GM18868 (cell line): ENCODE results near the gene ZNF292.
A peak's percentile ranks its signal among the peaks of the same experiment; 100 is the strongest.
"Not testable (repeated sequence)": the region's sequence is repeated elsewhere in the genome, so short reads cannot be mapped to it uniquely, and the experiment has no call there.

Source experiments
- ATAC-seq: cut with Tn5 transposase; IDR thresholded peaks from one replicate; pipeline ENCODE4 v1.9.1; 2021; ENCODE audit warnings: mild to moderate bottlenecking, moderate library complexity; ENCODE audit not compliant: unreplicated experiment

The ZNF292 gene

DNA sequence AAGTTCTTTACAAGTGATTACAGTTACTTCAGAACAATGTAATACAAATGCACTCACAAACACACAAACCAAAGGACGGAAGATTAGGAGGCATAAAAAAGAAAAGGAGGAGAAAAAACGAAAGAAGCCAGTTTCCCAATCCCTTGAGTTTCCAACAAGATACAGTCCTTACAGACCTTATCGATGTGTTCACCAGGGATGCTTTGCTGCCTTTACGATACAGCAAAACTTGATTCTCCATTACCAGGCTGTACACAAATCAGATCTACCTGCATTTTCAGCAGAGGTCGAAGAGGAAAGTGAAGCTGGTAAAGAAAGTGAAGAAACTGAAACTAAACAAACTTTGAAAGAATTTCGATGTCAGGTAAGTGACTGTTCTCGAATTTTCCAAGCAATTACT is 104.4 kb downstream of the ZNF292 start:
- no peak for ATAC-seq

DNA sequence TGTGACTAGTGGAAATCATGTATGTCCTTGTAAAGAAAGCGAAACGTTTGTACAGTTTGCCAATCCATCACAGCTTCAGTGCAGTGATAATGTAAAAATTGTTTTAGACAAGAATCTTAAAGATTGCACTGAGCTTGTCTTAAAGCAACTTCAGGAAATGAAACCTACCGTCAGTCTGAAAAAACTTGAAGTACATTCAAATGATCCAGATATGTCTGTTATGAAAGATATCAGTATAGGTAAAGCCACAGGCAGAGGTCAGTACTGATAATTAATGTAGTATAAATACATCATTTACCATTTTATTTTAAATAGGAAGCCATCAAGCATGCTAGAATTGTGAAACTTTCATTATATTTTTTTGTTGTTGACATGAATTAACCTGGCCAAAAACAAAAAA is 106.2 kb downstream of the ZNF292 start:
- peak; percentile 41 for ATAC-seq

DNA sequence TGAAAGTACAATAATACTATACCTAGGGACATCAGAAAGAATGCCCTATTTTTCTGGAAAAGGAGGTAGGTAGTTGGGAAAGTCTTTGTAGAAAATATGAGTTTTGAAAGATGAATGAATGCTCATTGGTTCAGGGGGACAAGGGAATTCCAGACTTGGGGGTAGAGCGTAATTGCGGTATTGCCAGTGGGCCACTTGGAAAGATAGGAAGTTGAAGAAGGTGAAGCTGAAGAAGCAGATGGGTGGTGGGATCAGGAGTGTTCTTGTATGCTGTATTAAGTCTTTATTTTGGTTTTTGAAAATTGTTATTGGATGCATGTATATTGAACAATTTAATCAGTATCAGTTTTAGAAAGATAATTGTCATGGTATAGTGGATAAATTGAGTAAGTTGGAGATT is 109.1 kb downstream of the ZNF292 start:
- no peak for ATAC-seq

DNA sequence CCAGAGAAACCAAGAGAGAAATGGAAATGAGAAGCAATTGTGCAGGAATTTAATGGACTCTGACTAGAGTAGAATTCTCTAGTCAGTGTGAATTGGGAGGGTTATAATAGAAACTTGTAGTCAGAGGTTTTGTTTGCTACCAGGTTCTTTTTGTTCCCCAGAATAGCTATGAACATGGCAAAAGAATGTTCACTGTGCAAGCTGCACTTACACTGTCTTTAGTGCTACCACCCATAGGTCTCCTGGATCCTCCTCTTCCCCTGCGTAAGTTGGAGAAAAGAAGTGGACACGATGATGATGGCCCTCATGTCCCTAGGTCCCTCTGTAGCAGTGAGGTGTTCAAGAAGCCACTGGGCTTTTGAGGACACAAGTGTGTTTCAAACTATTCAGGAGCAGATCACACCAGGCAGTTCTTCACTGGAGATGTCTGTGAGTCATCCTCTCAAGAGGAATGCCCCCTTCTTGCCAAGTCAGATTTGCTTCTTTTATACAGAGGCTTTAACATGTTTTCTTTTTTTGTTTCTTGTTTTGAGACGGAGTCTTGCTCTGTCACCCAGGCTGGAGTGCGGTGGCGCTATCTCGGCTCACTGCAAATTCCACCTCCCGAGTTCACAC is 119.4 kb downstream of the ZNF292 start:
- ATAC-seq = no peak

DNA sequence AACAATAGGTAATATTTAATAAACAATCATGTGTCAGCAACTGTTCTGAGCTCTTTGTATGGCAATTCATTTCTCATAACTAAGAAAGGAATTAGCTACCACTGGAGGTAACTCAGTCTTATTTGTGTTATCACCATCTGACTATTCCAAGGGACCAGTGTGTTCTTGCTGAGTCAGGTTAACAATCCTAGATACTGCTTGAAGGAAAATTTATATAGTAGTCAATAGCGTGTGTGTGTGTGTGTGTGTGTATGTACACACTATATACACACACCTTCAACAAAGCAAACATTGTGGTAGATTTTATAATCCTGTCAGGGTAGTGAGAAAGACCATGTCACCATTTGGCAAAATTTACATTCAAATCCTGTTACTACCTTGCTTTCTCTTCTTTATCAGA is 121.3 kb downstream of the ZNF292 start:
- ATAC-seq = no peak

DNA sequence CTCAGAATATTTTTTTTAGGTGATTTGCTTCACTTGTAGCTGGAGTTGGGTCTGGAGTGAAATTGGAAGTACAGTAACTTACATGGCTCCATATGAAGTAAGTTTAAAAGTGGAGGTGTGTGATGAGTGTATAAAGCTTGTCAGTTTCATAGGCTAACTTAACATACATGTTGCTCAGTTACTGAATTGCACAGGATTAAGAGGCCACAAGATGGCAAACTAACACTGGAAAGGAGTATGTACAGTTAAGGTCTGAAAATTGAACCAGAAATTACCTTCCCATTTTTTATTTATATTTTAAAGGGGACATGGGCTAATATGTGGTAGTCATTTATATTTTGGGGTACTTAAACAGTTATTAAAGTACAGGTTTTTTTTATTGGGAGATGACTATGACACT is 121.8 kb downstream of the ZNF292 start:
- no peak for ATAC-seq

DNA sequence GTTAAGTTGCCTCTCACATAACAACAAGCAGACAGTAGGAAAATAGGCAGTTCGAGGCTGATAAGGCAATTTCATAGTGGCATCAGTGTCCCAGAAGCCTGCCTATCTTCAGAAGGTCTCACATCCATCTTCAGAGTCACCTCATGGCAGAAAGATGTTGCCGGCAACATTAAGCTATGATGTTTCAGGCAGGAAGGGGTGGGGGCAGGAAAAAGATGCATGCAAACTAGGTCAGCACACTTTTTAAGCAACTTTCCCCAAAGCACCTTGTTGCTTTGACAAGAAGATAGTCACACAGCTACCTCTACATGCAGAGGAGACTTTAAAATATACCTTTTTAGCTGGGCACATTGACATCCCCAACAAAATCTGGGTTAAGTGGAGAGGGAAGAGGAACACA is 123.8 kb downstream of the ZNF292 start:
- no peak for ATAC-seq

DNA sequence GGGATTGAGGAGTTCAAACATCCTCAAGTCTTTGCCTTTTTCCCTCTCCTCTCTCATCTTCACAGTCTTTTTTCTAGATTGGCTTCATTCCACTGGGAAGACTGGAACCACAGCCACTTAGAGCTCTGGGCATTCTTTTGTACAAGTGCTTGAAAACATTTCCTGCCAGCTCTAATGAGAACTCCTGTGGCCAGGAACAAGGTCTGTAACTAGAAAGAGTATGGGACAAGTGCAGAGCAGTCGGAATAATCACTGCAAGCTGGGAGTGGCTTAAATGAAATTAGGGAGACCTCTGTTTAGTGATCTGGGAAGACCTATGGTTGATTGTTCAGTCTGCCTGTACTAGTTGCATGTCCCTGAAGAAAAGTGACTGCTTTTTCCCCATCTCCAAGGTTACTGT is 126.1 kb downstream of the ZNF292 start:
- no peak for ATAC-seq

DNA sequence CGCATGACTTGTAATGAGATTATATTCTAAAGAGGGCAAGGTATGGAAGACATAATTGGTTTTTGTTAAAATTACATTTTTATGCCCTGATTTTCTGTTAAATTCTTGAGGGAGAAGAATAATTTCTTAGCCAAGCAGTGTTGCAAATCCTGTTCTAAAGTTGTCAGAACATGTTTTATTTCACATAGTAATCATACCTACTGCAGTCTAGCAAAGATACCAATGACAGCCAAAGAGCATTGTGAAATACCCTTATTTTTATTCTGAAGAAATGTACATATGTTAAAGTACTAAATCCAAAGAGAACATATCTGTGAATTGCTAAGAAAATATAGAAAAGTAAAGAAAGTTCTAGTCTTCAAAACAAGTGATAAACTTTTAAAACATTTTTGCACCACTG is 127.4 kb downstream of the ZNF292 start:
- ATAC-seq = no peak

DNA sequence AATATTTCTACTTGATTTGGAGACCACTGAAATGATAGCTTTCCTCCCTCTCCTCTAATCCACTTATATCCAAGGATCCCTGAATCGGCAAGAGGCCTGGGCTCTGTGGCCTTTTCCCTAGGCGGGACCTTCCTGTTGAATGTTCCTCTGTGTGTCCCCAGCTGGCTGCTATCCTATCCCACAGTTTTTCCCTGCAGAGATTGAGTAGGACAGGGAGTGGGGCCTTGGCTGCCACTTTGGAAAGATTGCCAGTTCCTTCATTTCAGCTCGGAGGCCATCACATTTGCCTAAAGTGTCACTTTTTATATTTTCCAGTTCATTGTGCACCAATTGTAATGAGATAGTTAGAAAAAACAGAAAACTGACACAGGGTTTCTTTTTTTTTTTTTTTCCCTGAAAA is 128.1 kb downstream of the ZNF292 start:
- ATAC-seq = no peak

DNA sequence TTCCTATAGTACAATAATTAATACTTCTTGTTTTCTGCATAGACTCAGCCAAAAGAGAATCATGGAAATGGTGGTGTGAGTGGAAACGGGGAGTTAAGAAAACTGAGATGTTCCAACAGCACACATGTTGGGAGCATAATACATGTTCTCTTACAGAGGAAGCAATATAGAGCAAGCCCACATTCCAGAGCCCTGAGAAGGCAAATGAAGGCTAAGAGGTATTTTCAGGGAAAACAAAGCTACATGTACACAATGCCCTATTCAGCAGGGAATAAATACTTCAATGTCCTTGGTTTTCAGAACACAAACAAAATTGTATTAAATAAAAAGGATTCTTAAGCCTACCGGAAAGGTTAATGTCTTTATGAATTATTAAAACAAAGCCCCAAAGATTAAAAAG is 131.9 kb downstream of the ZNF292 start:
- no peak for ATAC-seq

DNA sequence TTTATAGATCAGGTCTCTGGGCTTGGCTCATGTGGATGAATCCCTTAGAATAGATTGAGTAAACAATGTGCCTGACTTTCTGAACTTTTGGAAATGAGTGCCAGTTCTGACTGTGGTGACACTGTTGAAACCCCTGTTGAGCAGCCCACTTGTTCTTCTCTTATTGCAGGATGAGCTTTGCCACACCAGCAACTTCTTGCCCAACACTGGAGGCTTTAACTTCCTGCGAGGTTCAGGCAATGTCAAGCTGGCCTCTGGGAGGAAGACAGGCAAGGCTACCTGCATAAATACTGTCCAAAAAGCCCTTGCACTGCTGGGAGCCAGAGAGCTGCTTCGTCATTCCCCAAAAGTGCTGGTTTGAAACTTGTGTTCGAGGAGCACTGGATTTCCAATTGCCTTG is 134.2 kb downstream of the ZNF292 start:
- ATAC-seq = no peak

DNA sequence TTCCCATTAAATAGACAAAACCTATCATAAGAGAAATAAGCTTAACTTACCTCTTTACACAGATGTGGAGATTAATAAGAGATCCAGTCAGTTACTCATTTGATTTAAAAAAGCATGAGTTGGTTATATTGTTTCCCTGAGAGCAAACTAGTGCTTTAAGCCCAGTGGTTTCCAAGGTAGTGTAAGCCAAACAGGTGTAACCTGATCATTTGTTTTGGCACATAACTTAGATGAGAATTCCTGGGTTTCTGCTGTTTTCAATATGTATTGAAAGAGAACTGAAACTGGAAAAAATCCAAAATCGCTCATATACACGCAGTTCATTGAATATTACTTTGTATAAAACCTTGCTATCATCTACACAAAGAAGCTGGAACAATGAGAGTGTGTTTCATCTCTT is 136.5 kb downstream of the ZNF292 start:
- no peak for ATAC-seq

DNA sequence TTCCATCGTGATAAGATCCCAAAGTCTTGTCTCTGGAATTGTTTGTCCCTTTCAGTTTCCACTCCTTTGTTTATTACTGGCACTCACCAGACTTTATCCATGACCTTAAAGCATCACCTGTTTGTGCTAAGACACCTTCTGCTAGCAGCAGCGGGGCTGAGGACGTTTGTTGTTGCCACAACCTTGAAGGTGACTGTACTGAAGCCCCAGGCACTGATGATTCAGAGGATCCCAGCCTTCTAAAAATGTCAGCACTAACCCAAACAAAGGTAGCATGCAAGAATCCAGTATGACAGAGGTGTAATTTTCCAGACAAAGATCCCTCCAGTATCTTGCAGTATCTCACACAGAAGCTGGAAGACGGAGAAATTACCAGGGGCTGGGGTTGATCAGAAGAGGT is 138.2 kb downstream of the ZNF292 start:
- ATAC-seq = no peak

DNA sequence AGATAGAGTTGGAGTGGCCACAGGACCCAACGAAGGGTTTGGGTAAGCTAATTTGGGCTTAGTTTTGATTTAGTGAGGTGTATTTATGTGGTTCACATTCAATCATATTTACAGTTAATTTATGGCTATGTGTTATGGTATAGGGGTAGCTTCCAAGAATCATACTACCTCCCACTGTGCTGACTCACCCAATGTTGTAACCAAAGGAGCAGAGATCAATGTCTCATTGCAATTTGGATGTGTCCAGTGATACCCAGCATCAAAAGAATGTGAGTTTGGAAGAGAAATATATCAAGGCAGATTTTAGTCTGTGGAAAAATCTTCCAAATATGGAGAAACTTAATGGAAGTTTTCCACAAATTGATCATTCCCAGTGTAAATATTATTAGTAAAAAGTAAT is 141.8 kb downstream of the ZNF292 start:
- ATAC-seq = no peak

DNA sequence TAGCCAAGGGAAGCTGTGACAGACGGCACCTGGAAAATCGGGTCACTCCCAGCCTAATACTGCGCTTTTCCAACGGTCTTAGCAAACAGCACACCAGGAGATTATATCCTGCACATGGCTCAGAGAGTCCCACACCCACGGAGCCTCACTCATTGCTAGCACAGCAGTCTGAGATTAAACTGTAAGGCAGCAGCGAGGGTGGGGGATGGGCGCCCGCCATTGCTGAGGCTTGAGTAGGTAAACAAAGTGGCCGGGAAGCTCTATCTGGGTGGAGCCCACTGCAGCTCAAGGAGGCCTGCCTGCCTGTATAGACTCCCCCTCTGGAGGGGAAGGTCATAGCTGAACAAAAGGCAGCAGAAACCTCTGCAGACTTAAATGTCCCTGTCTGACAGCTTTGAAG is 145.9 kb downstream of the ZNF292 start:
- not testable (repeated sequence) for ATAC-seq

DNA sequence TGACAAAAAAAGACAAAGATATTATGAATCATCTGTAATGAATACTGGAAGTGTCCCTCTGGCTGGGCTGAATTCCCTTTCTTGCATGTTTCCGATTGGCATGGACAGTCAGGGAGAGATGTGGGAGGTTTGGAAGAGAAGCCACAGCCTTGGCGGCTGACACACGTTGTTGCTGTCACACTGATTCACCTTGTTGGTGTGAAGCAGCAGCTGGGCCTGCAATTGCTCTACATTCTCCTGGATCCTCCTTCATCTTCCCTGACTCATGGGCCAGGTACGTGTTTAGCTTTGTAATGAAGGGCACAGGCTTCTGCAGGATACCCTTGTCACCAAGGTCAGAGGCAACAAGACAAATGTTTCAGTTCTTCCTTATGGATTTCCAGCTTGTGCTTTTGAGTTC is 153.6 kb downstream of the ZNF292 start:
- no peak for ATAC-seq

DNA sequence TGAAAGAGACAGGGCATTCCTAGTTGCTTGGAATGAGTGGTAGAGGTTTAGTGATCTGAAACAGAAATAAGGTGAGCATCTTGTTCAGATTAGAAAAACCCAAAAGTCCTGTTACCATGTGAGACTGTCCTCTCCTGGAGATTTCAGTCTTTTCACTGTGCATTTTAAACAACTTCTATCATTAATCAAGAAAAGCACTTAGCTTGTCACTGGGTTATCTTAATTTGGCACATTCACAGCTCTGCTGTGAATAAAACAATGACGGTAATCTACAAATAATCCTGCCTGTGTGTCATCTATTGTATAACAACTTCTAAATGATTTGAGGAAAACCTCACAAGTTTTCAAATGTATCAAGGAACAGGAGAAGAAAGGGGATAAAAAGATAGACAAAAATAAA is 157.5 kb downstream of the ZNF292 start:
- ATAC-seq = no peak
